T-helper 9 cell (primary cell): ENCODE measurements around the gene CCT5.
"Not testable (repeated sequence)": the region's sequence is repeated elsewhere in the genome, so short reads cannot be mapped to it uniquely, and the experiment has no call there.

Source experiments
- DNase-seq: peaks from one replicate; pipeline ENCODE4 v3.0.0-alpha.2; 2020

CCT5 gene

DNA sequence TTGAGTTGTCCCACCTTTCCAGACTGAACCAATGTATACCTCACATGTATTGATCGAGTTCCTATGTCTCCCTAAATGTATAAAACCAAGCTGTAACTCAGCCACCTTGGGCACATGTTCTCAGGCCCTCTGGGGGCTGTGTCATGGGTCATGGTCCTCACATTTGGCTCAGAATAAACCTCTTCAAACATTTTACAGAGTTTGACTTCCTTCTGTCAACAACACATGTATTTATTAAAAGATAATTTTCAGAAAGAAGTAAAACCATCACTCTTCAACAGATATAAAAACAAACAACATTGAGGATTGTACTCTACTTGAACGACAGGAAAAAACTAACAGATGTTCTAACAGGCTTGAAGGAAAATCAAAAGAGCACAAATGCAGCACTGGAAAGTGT, 53.1 kb downstream of the CCT5 start:
- no peak for DNase-seq

DNA sequence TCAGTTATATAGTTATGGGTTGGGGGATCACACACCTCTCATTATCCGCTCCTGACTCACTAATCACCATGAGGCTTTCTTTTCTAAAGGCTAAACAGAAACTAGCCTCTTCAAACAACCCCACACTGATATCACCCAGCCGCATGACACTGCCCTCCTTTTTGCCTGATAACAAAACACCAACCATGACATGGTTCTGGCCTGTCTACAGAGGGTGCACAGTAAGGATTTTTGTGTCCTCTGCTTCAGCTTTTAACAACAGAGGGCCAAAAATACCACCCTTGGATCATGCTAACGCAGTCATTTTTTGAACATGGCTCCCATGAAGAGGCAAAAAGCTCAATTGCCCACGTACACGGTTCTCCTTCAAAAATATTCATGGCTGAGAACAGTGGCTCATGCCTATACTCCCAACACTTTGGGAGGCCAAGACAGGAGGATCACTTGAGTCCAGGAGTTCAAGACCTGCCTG, 53.7 kb downstream of the CCT5 start:
- DNase-seq = no peak

DNA sequence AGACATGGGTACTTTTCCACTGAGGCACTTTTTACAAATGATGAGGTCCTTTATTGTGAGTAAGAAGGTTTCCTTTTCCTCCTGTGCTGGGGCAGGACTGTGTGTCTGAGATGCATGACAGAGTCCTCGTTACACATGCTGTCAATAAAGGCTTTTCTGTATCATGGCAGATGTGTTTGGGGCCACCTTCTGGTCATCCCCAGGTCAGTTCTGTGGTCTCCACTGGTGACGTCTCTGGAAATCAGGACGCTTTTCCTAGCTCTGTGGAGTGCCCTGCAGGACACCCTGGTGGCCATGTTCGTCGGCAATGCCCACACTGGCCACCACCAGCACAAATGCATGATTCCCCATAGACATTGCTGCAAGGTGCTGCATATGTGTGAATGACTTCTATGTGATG, 54.9 kb downstream of the CCT5 start:
- no peak for DNase-seq

DNA sequence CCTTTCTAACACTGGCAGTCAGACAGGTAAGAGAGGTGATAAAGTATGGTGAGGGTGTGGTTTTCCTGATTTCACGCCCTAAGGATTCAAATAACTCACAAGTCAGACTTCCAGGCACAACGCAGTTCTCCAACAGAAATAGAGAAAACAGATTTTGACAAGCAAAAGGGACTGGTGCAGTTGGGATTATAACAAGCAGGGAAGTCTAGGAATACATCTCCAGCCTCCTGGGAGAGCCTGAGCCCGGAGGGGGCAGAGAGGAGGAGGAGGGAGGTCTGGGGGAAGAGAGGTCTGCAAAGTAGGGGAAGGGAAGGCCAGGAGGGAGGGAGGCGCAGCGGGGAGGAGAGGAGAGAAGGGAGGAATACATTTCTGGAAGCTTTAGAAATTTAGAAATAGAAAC, 56.0 kb downstream of the CCT5 start:
- DNase-seq = no peak

DNA sequence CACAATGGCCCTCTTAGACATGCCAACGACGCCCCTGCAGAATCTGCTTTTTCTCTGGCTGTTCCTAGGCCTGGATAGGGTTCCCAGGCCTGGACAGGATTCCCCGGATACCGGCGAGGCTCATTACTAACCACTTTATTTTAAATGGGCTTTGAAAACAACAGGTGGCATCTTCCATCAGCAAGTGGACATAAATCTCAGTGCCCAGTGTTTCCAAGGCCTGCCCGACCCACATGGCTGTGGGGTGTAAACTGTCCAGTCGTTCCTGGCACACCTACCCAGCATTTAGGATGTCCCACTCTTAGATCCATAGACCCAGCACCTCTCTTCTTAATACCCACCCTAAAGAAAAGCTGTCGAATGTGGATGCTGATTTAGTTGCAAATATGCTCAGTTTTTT, 56.7 kb downstream of the CCT5 start:
- DNase-seq = no peak

DNA sequence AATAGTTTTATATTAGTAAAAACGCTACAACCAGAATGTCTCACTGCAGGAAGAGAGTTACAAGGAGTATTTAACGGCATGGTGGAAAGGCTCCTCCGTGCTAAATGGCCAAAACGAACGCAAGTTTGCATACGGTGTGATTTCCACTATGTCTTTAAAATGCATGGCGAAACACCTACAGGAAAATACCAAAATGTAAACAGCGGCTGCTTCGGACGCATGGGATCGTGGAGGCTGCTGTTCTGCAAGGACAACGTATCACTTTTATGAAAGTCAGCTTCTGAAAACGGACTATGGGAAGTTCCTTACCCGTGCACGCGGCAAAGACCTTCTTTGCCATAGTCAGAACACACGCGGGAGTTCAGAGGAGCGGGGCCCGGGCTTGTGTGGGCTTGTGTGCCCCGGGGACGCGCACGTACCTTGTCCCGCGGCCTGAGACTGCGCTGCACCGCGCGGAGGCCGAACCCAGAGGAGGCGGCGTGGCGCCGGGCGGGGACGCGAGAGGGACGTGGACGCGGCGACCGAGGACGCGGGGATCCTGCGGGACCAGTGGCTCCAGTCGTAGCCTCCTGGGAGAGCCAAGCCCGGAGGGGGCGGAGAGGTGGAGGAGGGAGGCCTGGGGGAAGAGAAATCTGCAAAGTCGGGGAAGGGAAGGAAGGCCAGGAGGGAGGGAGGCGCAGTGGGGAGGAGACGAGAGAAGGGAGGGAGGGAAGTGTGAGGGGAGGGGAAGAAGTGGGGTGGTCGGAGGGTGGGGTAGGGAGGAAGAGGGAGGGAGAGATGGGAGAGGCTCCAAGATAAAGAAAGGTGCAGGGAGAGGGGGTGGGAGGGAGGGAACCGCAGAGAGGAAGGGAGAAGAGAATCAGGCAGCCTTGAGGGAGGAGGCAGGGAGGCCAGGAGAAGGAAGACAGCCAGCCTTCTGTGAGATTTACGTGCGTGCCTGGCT, 57.4 kb downstream of the CCT5 start, which contains the start of gene CMBL:
CMBL (minus strand) TSS at position 697 of the 943 bp plus-strand sequence. CDS start 17,140 bp downstream, outside the sequence.
- DNase-seq = no peak

DNA sequence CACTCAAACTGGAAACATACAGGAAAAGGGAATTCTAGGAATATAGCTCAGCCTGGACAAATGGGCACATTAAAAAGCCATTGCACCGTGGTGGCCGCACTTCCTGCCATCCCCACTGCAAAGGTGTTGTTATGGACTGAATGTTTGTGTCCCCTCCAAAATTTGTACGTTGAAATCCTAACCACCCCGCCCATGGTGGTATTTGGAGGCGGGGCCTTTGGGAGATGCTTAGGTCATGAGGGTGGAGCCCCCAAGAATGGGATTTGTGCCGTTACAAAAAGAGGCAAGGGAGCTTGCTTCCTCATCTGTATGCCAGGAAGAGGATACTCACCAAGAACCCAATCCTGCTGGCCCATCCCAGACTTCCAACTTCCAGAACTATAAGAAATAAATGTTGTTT, 58.8 kb downstream of the CCT5 start:
- no peak for DNase-seq

DNA sequence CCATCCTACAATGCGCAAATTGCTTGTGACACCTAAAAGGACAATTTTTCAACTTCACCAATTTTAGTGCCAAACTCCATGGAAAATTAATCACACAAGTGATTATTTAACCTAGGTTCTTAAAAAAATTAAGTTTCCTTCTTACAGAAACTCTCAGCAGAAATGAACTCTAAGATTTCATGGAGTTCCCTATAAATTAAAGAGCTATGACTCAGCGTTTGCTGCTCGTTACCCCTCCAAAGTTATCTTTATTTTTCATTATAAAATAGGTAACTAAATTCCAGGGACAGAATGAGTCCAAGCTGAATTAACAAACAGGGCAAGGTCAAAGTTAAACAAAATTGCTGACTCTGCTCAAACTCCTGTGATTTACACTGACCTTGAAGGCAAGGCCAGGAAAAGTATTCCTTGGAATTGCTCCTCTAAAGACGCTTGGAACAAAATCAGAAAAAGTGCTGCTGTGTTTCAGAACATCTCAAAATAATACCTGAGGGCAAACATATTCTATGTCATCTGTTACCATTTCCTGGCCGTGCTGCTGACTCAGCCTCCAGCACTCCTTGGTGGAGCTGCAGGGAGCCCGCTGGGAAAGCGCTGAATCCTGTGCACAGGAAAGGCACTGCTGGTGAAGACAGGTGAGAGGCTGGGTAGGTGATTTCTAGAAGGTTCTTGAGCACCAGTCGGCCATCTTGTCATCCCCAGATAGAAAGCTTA, 60.1 kb downstream of the CCT5 start:
- no peak for DNase-seq

DNA sequence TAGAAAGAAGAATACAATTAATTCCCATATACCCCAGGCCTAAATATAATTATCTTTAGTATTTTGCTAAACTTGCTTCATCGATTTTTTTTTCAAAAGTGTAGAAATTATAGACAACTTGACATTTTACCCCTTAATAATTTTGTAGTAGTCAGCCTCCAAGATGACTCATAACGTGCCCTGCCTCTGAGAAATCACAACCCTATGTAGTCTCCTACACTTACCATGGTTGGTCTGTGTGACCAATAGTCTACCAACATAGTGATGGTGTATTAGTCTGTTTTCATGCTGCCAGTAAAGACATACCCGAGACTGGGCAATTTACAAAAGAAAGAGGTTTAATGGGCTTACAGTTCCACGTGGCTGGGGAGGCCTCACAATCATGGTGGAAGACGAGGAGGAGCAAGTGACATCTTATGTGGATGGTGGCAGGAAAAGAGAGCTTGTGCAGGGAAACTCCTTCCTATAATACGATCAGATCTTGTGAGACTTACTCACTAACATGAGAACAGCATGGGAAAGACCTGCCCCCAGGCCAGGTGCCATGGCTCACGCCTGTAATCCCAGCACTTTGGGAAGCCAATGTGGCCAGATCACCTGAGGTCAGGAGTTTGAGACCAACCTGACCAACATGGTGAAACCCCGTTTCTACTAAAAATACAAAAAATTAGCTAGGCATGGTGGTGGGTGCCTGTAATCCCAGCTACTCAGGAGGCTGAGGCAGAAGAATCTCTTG, 60.9 kb downstream of the CCT5 start:
- not testable (repeated sequence) for DNase-seq

DNA sequence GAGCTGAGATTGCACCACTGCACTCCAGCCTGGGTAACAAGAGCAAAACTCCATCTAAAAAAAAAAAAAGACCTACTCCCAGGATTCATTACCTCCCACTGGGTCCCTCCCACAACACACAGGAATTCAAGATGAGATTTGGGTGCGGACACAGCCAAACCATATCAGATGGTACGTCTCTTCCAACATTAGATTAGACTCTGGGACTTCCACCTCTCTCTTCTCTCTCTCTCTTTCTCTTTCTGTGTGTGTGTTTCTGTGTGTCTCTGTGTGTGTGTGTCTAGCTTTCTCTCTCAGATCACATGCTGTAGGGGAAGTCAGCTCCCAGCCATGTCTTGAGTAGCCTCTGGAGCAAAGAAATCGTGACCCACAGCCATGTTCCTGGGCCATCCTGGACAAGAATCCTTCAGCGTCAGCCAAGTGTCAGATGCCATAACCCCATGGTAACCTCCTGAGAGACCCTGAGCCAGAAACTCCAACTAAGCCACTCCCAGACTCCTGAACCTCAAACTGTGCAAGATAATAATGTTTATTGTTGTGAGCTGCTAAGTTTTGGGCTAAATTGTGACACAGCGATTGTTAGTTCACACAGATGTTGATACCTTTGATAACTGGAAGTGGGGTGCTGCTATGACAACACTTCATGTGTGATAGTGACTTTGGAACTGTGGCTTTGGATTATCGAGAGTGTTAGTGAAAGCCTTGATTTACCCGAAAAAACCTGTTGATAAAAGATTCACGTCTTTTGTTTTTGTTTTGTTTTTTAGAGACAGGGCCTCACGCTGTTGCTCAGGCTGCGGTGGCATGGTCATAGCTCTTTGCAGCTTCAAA, 61.7 kb downstream of the CCT5 start:
- DNase-seq = no peak

DNA sequence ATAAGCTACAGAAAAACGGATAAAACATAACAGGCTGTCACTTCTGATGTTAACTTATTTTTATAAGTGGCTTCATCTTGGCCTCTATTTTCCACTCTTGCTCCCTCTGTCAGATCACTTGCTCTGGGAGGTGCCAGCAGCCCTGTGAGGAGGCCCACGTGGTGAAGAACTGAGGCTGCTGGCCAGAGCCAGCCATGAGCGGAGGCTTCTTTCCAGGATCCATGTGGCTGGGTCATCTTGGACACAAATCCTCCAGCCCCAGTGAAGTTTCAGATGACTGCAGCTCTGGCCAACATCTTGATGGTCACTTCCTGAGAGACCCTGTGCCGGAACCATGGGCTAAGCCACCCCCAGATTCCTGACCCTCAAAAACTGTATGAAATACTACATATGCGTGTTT, 65.1 kb downstream of the CCT5 start:
- DNase-seq = no peak
